ENCODE results near the gene TGIF2.

TGIF2 gene

DNA sequence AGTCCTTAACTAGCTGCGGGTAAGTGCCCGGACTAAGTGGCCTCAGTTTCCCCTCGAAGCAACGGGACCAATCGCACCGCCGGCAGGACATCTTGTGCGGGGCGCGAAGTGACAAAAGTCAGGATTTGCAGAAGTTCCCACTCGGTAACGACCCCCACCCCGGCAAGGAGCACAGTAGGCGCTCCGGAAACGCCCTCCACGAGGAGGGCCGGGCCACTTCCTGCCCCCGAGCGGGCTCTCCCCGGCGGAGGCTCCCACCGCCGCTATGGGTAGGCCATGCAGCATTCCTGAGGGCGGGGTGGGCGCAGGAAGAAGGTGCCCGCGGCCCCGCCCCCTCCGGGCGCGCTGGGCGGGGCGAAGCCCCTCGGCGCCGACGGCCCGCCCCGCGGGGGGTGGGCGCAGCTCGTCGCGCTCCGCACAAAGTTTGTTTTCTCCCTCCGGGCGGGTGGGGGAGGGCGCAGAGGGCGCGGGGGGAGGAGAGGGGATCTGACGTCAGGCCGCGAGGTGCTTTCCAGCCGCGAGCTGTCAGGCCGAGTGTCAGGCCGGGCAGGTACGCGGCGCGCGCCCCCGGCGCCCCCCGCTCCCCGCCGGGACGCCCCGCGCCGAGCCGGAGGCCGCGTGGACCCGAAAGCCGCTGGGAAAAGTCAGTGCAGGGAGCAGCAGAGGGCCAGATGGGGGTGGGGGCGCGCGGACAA, at the start of gene TGIF2:
Gene TGIF2, plus strand, starts transcription at position 495 of the 695 bp plus-strand sequence. CDS start 5,178 bp downstream, outside the sequence.
- DNase-seq, result peak; percentile 96

DNA sequence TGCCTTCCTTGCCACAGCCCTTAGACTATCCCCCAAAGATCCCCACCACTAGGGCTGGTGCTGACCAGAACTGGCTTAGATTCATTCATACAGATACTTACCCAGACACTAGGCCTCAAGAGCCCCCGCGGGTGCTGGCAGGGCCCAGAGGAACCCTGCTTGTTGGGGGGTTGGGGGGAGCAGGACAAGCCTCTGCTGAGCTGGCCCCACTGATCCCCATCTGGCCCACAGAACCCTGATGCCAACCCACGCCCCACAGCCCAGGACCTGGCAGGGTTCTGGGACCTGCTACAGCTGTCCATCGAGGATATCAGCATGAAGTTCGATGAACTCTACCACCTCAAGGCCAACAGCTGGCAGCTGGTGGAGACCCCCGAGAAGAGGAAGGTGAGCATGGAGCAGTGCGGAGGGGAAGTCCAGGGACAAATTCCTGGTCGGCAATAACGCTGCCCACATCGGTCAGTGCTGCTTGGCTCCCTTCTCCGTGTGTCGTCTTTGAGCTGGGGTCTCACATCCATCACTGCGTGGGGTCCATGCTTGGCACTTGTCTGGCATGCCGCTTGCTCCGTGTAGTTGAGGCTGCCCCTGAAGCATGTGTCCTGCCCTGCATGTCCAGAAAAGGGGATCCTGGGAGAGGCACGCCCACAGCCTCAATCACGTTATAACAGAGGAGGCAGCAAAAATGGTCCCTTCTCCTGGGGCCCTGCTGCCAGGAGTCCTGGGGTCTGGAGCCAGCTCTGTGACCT, 47.6 kb upstream of the TGIF2 start:
- no peak for DNase-seq

GRCh38 chr20:36526521-36527011, 46.8 kb upstream of the TGIF2 start:
- DNase-seq, result no peak

GRCh38 chr20:36527331-36528125, 45.9 kb upstream of the TGIF2 start:
- no peak for DNase-seq

DNA sequence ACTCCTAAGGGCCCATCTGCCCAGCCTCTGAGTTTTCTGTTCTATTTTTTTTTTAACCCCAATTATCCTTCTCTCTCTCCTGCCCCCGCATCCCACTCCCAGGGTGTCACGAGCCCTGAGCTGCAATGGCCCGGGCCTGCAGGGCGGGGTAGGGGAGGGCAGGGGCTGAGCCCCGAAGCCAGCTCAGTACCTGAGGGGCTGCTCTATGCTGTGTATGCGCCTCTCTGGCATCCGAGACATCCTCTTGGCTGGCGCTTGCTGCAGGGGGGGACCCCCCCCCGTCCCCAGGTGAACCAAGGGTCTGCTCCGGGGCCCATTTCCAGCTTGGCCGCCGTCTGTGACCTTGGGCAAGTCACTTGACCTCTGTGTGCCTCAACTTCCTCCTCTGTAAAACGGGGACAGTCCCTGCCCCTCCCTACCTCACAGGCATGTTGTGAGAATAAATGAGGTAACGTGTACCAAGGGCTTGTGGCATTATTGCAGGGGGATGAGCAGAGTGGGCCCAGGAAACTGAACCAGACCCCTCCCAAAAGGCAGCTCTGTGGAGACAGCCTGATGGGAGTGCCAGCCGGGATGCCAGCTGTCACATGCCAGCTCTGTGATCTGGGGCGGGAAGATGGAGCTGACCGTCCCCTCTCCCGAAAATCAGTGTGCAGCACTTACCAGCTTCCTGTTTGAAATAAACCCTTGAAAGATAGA, 45.1 kb upstream of the TGIF2 start:
- DNase-seq, result no peak

DNA sequence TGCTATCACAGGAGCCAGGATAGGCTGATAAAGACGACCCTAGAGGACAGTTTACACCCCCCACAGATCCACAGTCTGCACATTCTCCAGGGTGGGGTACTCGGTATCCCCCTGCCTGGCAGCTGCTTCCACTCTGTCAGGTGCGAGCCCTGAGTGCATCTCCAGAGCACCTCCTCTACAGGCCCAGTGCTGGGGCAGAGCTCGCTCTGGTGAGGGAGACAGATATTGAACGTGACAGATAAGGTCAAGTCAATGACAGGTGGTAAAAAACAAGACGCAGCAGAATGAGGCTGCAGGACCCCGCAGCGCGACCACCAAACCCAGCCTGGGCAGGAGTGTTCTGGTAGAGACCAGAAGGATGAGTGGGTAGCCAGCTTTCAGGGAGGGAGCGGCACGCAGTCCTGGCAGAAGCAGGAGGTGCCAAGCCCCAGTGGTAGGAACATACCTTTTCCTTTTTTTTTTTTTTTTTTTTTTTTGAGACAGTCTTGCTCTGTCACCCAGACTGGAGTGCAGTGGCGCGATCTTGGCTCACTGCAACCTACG, 44.5 kb upstream of the TGIF2 start:
- no peak for DNase-seq

GRCh38 chr20:36532388-36532787, 41.0 kb upstream of the TGIF2 start:
- no peak for DNase-seq

GRCh38 chr20:36532822-36533221, 40.6 kb upstream of the TGIF2 start:
- no peak for DNase-seq

DNA sequence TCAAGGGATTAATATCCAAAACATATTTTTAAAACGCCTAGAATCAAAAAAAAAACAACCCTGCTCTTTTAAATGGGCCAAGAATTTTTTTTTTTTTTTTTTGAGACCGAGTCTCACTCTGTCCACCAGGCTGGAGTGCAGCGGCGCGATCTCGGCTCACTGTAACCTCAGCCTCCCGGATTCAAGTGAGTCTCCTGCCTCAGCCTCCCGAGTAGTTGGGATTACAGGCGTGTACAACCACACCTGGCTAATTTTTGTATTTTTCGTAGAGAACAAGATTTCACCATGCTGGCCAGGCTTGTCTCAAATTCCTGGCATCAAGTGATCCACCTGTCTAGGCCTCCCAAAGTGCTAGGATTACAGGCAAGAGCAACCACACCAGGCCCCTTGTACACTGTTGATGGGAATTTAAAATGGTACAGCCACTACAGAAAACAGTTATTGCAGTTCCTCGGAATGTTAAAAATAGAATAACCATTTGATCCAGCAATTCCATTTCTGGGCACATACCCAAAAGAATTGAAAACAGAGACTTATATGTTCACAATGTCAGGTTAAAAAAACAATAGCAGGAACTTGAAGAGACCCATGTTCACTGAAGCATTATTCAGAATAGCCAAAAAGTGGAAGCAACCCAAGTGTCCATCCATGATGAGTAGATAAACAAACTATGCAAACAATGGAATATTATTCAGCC, 35.2 kb upstream of the TGIF2 start:
- no peak for DNase-seq

GRCh38 chr20:36540551-36541211, 32.7 kb upstream of the TGIF2 start:
- no peak for DNase-seq

DNA sequence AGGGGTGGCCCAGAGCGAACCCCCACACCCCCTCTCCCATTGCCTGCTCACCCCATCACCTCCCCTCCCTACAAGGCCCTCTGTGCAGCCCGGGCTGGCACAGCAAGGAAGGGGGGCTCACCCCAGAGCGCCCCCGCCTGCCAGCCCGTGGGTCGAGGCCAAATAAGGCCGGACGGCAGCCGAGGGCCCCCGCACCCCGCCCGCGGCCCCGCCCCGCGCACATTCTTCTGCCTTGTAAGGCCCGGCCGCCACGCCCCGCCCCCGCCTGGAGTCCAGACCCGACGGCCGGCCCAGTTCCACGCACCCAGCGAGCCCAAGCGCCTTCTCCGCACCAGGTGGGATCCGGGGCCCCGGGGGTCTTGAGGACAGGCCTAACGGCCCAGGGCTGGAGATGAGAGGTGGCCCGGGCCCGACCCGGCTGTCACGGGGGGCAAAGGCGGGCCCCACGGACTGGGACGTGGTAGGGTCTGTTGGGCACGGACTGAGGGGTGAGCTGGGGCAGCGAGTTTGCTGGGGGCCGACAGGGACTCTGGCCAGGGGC, 32.1 kb upstream of the TGIF2 start, which contains the start of gene MYL9:
Gene MYL9, plus strand, starts transcription at position 293 of the 541 bp plus-strand sequence. CDS start 3,366 bp downstream, outside the sequence.
- peak; percentile 55 for DNase-seq

GRCh38 chr20:36541768-36542488, 31.5 kb upstream of the TGIF2 start:
- peak; percentile 24 for DNase-seq

GRCh38 chr20:36542516-36543183, 30.7 kb upstream of the TGIF2 start:
- DNase-seq, result no peak

- no peak for DNase-seq
These were observed 29.9 kb upstream of the TGIF2 start for GRCh38 chr20:36543184-36544133.

- no peak for DNase-seq
These were observed 29.0 kb upstream of the TGIF2 start for GRCh38 chr20:36544134-36545018.

DNA sequence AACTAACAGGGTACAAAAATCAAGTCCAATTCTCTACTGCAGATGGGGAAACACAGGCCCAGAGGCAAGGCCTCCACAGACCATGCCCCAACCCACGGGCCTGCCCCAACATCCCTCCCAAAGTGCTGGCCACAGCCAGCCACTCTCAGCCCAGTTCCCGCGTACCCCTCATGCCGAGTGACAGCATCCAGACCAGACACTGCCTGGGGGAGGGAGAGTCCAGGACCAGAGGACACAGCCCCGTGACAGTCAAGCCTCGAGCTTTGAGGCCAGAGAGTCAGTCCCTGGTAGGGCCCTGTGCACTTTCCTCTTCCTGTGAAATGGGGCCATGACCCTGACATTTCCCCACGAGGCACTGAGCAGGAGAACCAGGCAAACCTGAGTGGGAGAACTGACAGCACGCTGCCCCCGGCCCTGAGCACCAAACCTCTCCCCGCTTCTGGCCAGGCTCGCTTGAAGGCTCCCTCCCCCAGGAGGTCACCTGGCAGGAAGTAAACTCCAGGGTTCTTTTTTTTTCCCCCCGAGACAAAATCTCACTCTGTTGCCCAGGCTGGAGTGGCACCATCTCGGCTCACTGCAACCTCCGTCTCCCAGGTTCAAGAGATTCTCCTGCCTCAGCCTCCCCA, 27.2 kb upstream of the TGIF2 start:
- no peak for DNase-seq
